K562 (cell line): ENCODE data around the gene RALGAPA2. TPM values are rescaled to one million over a fixed set of nuclear protein-coding genes. Genes with fewer than 3 reads are reported as not detected.

ENCODE experiments used
- ATAC-seq: fragments of 200-7000 bp; cut with Tn5 transposase; 3 replicates; pipeline ENCODE4 v1.9.1; 2020; ENCODE audit warnings: moderate library complexity
- BruUV-seq: library from RNA; stranded (reverse); fragments of 400-500 nt; replicated peaks from 2 replicates; lab custom pipeline; 2021; lab: Mats Ljungman, UMichigan
- CTCF ChIA-PET: fragments of 300-600 bp; formaldehyde crosslinking; extraction: SDS; loops from one replicate; lab custom pipeline; 2021; ENCODE audit warnings: low intra/inter-chr PET ratio; lab: Yijun Ruan, JAX
- POLR2A ChIA-PET: fragments of 300-600, 350-650 bp; sonication (Branson Sonifier 250); formaldehyde crosslinking; extraction: SDS; loops from one replicate; lab custom pipeline; 2021; ENCODE audit warnings: antibody characterized with exemption, inconsistent platforms; lab: Yijun Ruan, JAX
- DNase-seq, 4 experiments: peaks; one replicate each; pipeline versions ENCODE4 v3.0.0 to v3.0.0-alpha.2; 2011 to 2018; ENCODE audit warnings: low spot score in 3 of 4, mixed read lengths in 3 of 4; ENCODE audit errors: extremely low read depth in 1 of 4
- FAIRE-seq: peaks from 2 replicates; lab custom pipeline; 2011; peaks lifted over from hg19 to GRCh38; lab: Jason Lieb, UNC
- H2AFZ ChIP-seq: 2 replicates; pipeline ENCODE4 v1.6.0; 2011; ENCODE audit warnings: low read depth, low read length, control low read depth, inconsistent platforms
- H3K27ac ChIP-seq: fragments of 200-600 bp; 3 replicates; pipeline ENCODE4 v1.8.0; 2011; ENCODE audit warnings: low read depth, mild to moderate bottlenecking, control low read depth, inconsistent platforms, low read length, moderate library complexity, mixed read lengths; ENCODE audit errors: extremely low read depth
- H3K27me3 ChIP-seq, 2 experiments: fragments of 300-600 bp in 1 of 2; 2 replicates in 1 of 2; 3 replicates in 1 of 2; pipeline versions ENCODE4 v1.6.0 to v1.8.0; 2011; ENCODE audit warnings: inconsistent platforms in 2 of 2, low read length in 2 of 2, mild to moderate bottlenecking in 1 of 2, mixed read lengths in 1 of 2, moderate library complexity in 1 of 2; ENCODE audit not compliant: control insufficient read depth in 2 of 2, insufficient read depth in 2 of 2
- H3K36me3 ChIP-seq: fragments of 300-600 bp; 3 replicates; pipeline ENCODE4 v1.8.0; 2011; ENCODE audit warnings: mild to moderate bottlenecking, low read length, inconsistent platforms; ENCODE audit not compliant: control insufficient read depth, insufficient read depth
- H3K4me1 ChIP-seq, 2 experiments: fragments of 200-600 bp in 1 of 2; replicated peaks in 1 of 2; 2 replicates in 1 of 2; 3 replicates in 1 of 2; pipeline versions ENCODE4 v1.5.1 to v1.8.0; 2011; ENCODE audit warnings: inconsistent platforms in 2 of 2, low read length in 2 of 2, mild to moderate bottlenecking in 1 of 2, mixed read lengths in 1 of 2, moderate library complexity in 1 of 2; ENCODE audit not compliant: control insufficient read depth in 2 of 2, insufficient read depth in 2 of 2
- H3K4me2 ChIP-seq: 2 replicates; pipeline ENCODE4 v1.6.1; 2011; ENCODE audit warnings: low read length, control low read depth, inconsistent platforms, mixed read lengths; ENCODE audit not compliant: insufficient read depth
- H3K4me3 ChIP-seq: fragments of 200-600 bp; sonication (generic), shearing (Covaris generic); 2 replicates; pipeline ENCODE4 v1.5.1; 2016; ENCODE audit warnings: control low read depth, inconsistent platforms
- H3K79me2 ChIP-seq: fragments of 200-600 bp; 3 replicates; pipeline ENCODE4 v1.8.0; 2011; ENCODE audit warnings: low read length, inconsistent platforms; ENCODE audit not compliant: control insufficient read depth, insufficient read depth
- H3K9ac ChIP-seq, 2 experiments: 2 replicates each; pipeline versions ENCODE4 v1.6.0 to v1.6.1; 2011; ENCODE audit warnings: low read depth in 2 of 2, low read length in 2 of 2, control low read depth in 1 of 2, inconsistent platforms in 1 of 2, mild to moderate bottlenecking in 1 of 2, mixed read lengths in 1 of 2; ENCODE audit not compliant: insufficient read depth in 1 of 2
- H3K9me1 ChIP-seq: one replicate; pipeline ENCODE4 v1.6.0; 2011; ENCODE audit warnings: inconsistent platforms, mild to moderate bottlenecking, low read length, moderate library complexity; ENCODE audit not compliant: control insufficient read depth, insufficient read depth
- H3K9me3 ChIP-seq: replicated peaks from 2 replicates; pipeline ENCODE4 v1.5.1; 2011; ENCODE audit warnings: low read depth, low read length, inconsistent platforms; ENCODE audit not compliant: control insufficient read depth, insufficient read depth
- H4K20me1 ChIP-seq: replicated peaks from 2 replicates; pipeline ENCODE4 v1.6.1; 2011; ENCODE audit warnings: low read length, inconsistent platforms, mixed read lengths; ENCODE audit not compliant: control insufficient read depth, insufficient read depth
- ATF6 ChIP-seq: sonication (generic); formaldehyde crosslinking; IDR thresholded peaks from 2 replicates; pipeline ENCODE4 v1.4.0; 2020; ENCODE audit warnings: mild to moderate bottlenecking, missing genetic modification reagents
- CREM ChIP-seq: IDR thresholded peaks from 2 replicates; pipeline ENCODE4 v1.6.1; 2014; ENCODE audit warnings: antibody characterized with exemption, low read depth
- NR1H2 ChIP-seq: sonication (generic); formaldehyde crosslinking; IDR thresholded peaks from 2 replicates; pipeline ENCODE4 v1.4.0; 2020; ENCODE audit warnings: mild to moderate bottlenecking, missing genetic modification reagents
- NR2C1 ChIP-seq, 2 experiments: fragments of 450-650 bp; IDR thresholded peaks; 2 replicates each; pipeline ENCODE4 v1.6.1; 2017; ENCODE audit warnings: mild to moderate bottlenecking in 2 of 2, antibody characterized with exemption in 1 of 2, inconsistent platforms in 1 of 2, missing compliant biosample characterization in 1 of 2, missing genetic modification characterization in 1 of 2
- PHB2 ChIP-seq: fragments of 450-650 bp; IDR thresholded peaks from 2 replicates; pipeline ENCODE4 v1.6.1; 2017; ENCODE audit warnings: low read depth
- SIN3A ChIP-seq, 2 experiments: fragments of 150-350 bp in 1 of 2; IDR thresholded peaks; 2 replicates each; pipeline ENCODE4 v1.6.1; 2011 to 2016; ENCODE audit warnings: borderline replicate concordance in 2 of 2, low read depth in 2 of 2, low read length in 2 of 2, mild to moderate bottlenecking in 2 of 2, moderate library complexity in 2 of 2; ENCODE audit not compliant: control insufficient read depth in 1 of 2
- ZBTB17 ChIP-seq: fragments of 450-650 bp; formaldehyde crosslinking; IDR thresholded peaks from 2 replicates; pipeline ENCODE4 v1.4.0; 2020; ENCODE audit warnings: mild to moderate bottlenecking
- ZBTB7A ChIP-seq: IDR thresholded peaks from 2 replicates; pipeline ENCODE4 v1.6.1; 2011; ENCODE audit warnings: low read depth, mild to moderate bottlenecking, low read length, moderate library complexity, borderline replicate concordance; ENCODE audit not compliant: control insufficient read depth
- ZNF140 ChIP-seq: fragments of 250-450 bp; sonication (Bioruptor Pico); IDR thresholded peaks from 2 replicates; pipeline ENCODE4 v1.8.0; 2021; ENCODE audit warnings: moderate library complexity, mild to moderate bottlenecking, inconsistent platforms
- ZNF212 ChIP-seq: fragments of 450-650 bp; formaldehyde crosslinking; IDR thresholded peaks from 2 replicates; pipeline ENCODE4 v1.4.0; 2020; ENCODE audit warnings: mild to moderate bottlenecking
- ZNF655 ChIP-seq: fragments of 250-450 bp; sonication (Bioruptor Pico); IDR thresholded peaks from 2 replicates; pipeline ENCODE4 v1.5.0; 2021
- ZNF764 ChIP-seq: fragments of 250-450 bp; sonication (Bioruptor Pico); IDR thresholded peaks from 2 replicates; pipeline ENCODE4 v1.4.0; 2020; ENCODE audit warnings: low read depth, mild to moderate bottlenecking, moderate library complexity
- WGBS: fragments of 100-300 bp; shearing (Covaris generic); methylation state at CpG from one replicate; pipeline ENCODE4 v1.1.6; 2016; ENCODE audit warnings: low coverage, mixed read lengths; ENCODE audit not compliant: insufficient coverage; ENCODE audit errors: missing lambda C conversion rate; 5-methylcytosine and 5-hydroxymethylcytosine counted together
- in situ Hi-C: fragments of 300-500 bp; cut with MboI; formaldehyde crosslinking; loops from 4 replicates; pipeline ENCODE4 v1.15.0; 2018; ENCODE audit warnings: inconsistent platforms, mixed read lengths
- intact Hi-C: fragments of 100-400 bp; cut with micrococcal nuclease; formaldehyde crosslinking; loops from 2 replicates; pipeline ENCODE4 v1.14.2; 2022
- polyA plus RNA-seq, 8 experiments: library from polyadenylated mRNA; depleted of rRNA in 4 of 8; stranded (reverse) in 5 of 8; unstranded in 3 of 8; fragments of >200 nt; fragmentation: Nextera tagmentation in 2 of 8; fragmentation: Illumina TruSeq in 1 of 8; extraction: Ambion mirVana in 2 of 8; extraction: Trizol in 1 of 8; gene quantifications; 2 replicates each; pipeline versions ENCODE4 v1.2.1 to v1.2.3, GENCODE V29; 2011 to 2014; ENCODE audit warnings: inconsistent platforms in 1 of 8, missing spikeins in 1 of 8
- total RNA-seq, 7 experiments: library from RNA; depleted of rRNA in 6 of 7; stranded (reverse); fragments of >200 nt in 6 of 7; fragmentation: Illumina TruSeq in 2 of 7; extraction: Trizol in 2 of 7; gene quantifications; 2 replicates each; pipeline versions ENCODE4 v1.2.1 to v1.2.3, GENCODE V29; 2011 to 2021; ENCODE audit warnings: low replicate concordance in 1 of 7

RALGAPA2 gene
- total and polyA plus RNA-seq, 9 of the 15 experiments (the other 6 are each of a cell fraction or from before 2014, with no cell fraction given): 0.35 to 2.7 (median 1.4) TPM

GRCh38 chr20:20369250-20370093, 343.0 kb downstream of the RALGAPA2 start (continued):
- no peak for TF ChIP-seq ZNF764 (CRISPR knock-in tag)

- no peak for DNase-seq
- Histone ChIP-seq H3K36me3 (no peaks in the 10 kb centered on the region), H2AFZ (no peak overlapping the region), H3K9me1 (no peaks in the 10 kb centered on the region), H3K4me2 (no peak overlapping the region), H3K4me1 (no peaks in the 10 kb centered on the region; a peak in 1 of 5 replicates), H3K9me3 (no peaks in the 10 kb centered on the region), H3K27ac (no peak overlapping the region), H3K27me3 (peaks cover 0 to 22% of the 10 kb centered on the region in 2 experiments; a peak in 2 of 5 replicates), H4K20me1 (no peaks in the 10 kb centered on the region), H3K79me2 (no peaks in the 10 kb centered on the region), H3K9ac (no peak overlapping the region), H3K4me3 (no peak overlapping the region)
- 66% methylated on average over 7 of the region's 130 CpGs for WGBS
- ATAC-seq: no peak
- intact Hi-C loops (no loop called here), in situ Hi-C loops (no loop called here)
- ChIA-PET POLR2A (no interaction called here), CTCF (no interaction called here)
- BruUV-seq: no TSS peak
- no peak for FAIRE-seq
- TF ChIP-seq ZNF655 (CRISPR knock-in tag) (no peak), ATF6 (CRISPR knock-in tag) (no peak), ZNF140 (CRISPR knock-in tag) (no peak), CREM (no peak), PHB2 (no peak), NR1H2 (CRISPR knock-in tag) (no peak), SIN3A (IDR thresholded peaks at IDR 0.05; ENCODE audit: borderline replicate concordance in 2 of 2, control insufficient read depth in 1 of 2, low read depth in 2 of 2, low read length in 2 of 2) (no peak), ZBTB7A (no peak), ZNF764 (CRISPR knock-in tag) (no peak), ZBTB17 (CRISPR knock-in tag) (no peak), NR2C1 (IDR thresholded peaks at IDR 0.05) (no peak), NR2C1 (tag; IDR thresholded peaks at IDR 0.05) (no peak), ZNF212 (CRISPR knock-in tag) (no peak)
These were observed 343.8 kb downstream of the RALGAPA2 start for GRCh38 chr20:20368418-20369249.
